ENCODE measurements around the gene FEZF1.

- TF ChIP-seq CTCF (IDR thresholded peaks at IDR 0.05; ENCODE audit: insufficient read depth, low read length, poor library complexity, severe bottlenecking) (no peak), EZH2phosphoT487 (conservative IDR thresholded peaks at IDR 0.05; ENCODE audit: low read length) (no peak)
Measured at GRCh38 chr7:122261016-122261415, 43.5 kb downstream of the FEZF1 start.
